HepG2 (cell line): ENCODE measurements around the gene OS9.

Source experiments
- HNRNPL ChIP-seq: fragments of 200-400 bp; formaldehyde crosslinking; IDR thresholded peaks from 2 replicates; pipeline ENCODE4 v1.6.1; 2017; ENCODE audit warnings: mild to moderate bottlenecking, low read depth, low read length
- ZNF709 ChIP-seq: sonication (generic); formaldehyde crosslinking; IDR thresholded peaks from 2 replicates; pipeline ENCODE4 v1.5.0; 2020; ENCODE audit warnings: mild to moderate bottlenecking, missing genetic modification reagents

- TF ChIP-seq ZNF709 (CRISPR knock-in tag) (no peak), HNRNPL (no peak)
Measured at GRCh38 chr12:57679697-57680096, 14.2 kb upstream of the OS9 start.
